GM23338 (cell line): ENCODE data around the gene SMARCC1.

Experiments
- CTCF ChIP-seq, 2 experiments: fragments of 200-600 bp in 1 of 2; sonication (generic) in 1 of 2; conservative IDR thresholded peaks; 2 replicates each; pipeline versions ENCODE4 v1.5.1 to v1.6.1; 2016 to 2017; ENCODE audit warnings: antibody characterized with exemption in 2 of 2, low read depth in 2 of 2, mild to moderate bottlenecking in 2 of 2, moderate library complexity in 1 of 2
- EZH2phosphoT487 ChIP-seq: fragments of 200-600 bp; sonication (generic); IDR thresholded peaks from one replicate; pipeline ENCODE4 v1.8.1; 2018; ENCODE audit warnings: antibody characterized with exemption; ENCODE audit not compliant: unreplicated experiment
- JUNB ChIP-seq: IDR thresholded peaks from one replicate; pipeline ENCODE4 v1.6.1; 2016; ENCODE audit warnings: antibody characterized with exemption; ENCODE audit not compliant: unreplicated experiment
- NANOG ChIP-seq: IDR thresholded peaks from 2 replicates; pipeline ENCODE4 v1.6.1; 2016; ENCODE audit warnings: antibody characterized with exemption, borderline replicate concordance
- REST ChIP-seq: IDR thresholded peaks from one replicate; pipeline ENCODE4 v1.6.1; 2018; ENCODE audit warnings: antibody characterized with exemption; ENCODE audit not compliant: unreplicated experiment
- ZNF331 ChIP-seq: fragments of 250-450 bp; sonication (Bioruptor Pico); IDR thresholded peaks from 2 replicates; pipeline ENCODE4 v1.5.0; 2020; ENCODE audit warnings: low read depth, mild to moderate bottlenecking, moderate library complexity

- TF ChIP-seq REST, result no peak
- TF ChIP-seq CTCF (conservative IDR thresholded peaks at IDR 0.05; ENCODE audit: low read depth in 2 of 2), result no peak
- TF ChIP-seq ZNF331, result no peak
- TF ChIP-seq NANOG, result no peak
- TF ChIP-seq EZH2phosphoT487, result no peak
- TF ChIP-seq JUNB, result no peak
Measured at GRCh38 chr3:47766186-47766585, 15.5 kb downstream of the SMARCC1 start.
